Sigmoid colon (tissue), 7 donors: Measurements from ENCODE around the gene SLC6A12. TPM values are rescaled to one million over a fixed set of nuclear protein-coding genes. Genes with fewer than 3 reads are reported as not detected.

Experiments used
- DNase-seq: peaks from one replicate; pipeline ENCODE4 v3.0.0-alpha.2; 2019
- H3K27ac ChIP-seq, 4 donors: fragments of 200-600 bp; sonication (generic); one replicate each; pipeline ENCODE4 v1.5.1; 2016 to 2019; ENCODE audit warnings: mild to moderate bottlenecking in 1 of 4
- H3K27me3 ChIP-seq, 3 donors: fragments of 200-600 bp; sonication (generic); one replicate each; pipeline ENCODE4 v1.5.1; 2019; ENCODE audit warnings: mild to moderate bottlenecking in 1 of 3
- H3K36me3 ChIP-seq, 4 donors: fragments of 200-600 bp; sonication (generic); one replicate each; pipeline ENCODE4 v1.5.1; 2016 to 2019
- H3K4me1 ChIP-seq, 4 donors: fragments of 200-600 bp; sonication (generic); one replicate each; pipeline ENCODE4 v1.5.1; 2017 to 2019
- H3K4me3 ChIP-seq, 4 donors: fragments of 200-600 bp; sonication (generic); one replicate each; pipeline ENCODE4 v1.5.1; 2017 to 2019; ENCODE audit warnings: mild to moderate bottlenecking in 2 of 4, moderate library complexity in 1 of 4
- H3K9me3 ChIP-seq, 4 donors: fragments of 200-600 bp in 3 of 4; sonication (generic) in 3 of 4; one replicate each; pipeline versions ENCODE4 v1.5.1 to v1.6.1; 2013 to 2019
- CTCF ChIP-seq, 4 experiments: fragments of 450-650 bp in 3 of 4; fragments of 200-600 bp in 1 of 4; IDR thresholded peaks; one replicate each; pipeline ENCODE4 v1.5.1; 2016 to 2019; ENCODE audit warnings: antibody characterized with exemption in 4 of 4, mild to moderate bottlenecking in 3 of 4, moderate library complexity in 2 of 4
- EP300 ChIP-seq, 4 donors: sonication (generic); formaldehyde crosslinking; IDR thresholded peaks; one replicate each; pipeline ENCODE4 v1.6.1; 2017; ENCODE audit warnings: antibody characterized with exemption in 4 of 4
- POLR2A ChIP-seq, 2 donors: fragments of 450-650 bp; IDR thresholded peaks; one replicate each; pipeline ENCODE4 v1.6.1; 2016; ENCODE audit warnings: antibody characterized with exemption in 2 of 2, mild to moderate bottlenecking in 2 of 2, moderate library complexity in 2 of 2
- POLR2AphosphoS5 ChIP-seq, 4 donors: sonication (generic); formaldehyde crosslinking; IDR thresholded peaks; one replicate each; pipeline ENCODE4 v1.6.1; 2017; ENCODE audit warnings: antibody characterized with exemption in 4 of 4
- WGBS, 2 donors: extraction: QIAGEN DNeasy Blood & Tissue Kit; methylation state at CpG; one replicate each; pipeline ENCODE4 v1.1.7; 2013; 5-methylcytosine and 5-hydroxymethylcytosine counted together
- intact Hi-C: fragments of 100-400 bp; cut with DNase I; formaldehyde crosslinking; loops from one replicate; pipeline ENCODE4 v1.15.1; 2023
- polyA plus RNA-seq, 3 donors: library from polyadenylated mRNA; stranded (reverse); fragments of 200-250 nt; gene quantifications; one replicate each; pipeline ENCODE4 v1.2.3, GENCODE V29; 2013
- total RNA-seq, 4 donors: library from RNA; depleted of rRNA; stranded (reverse); fragments of >200 nt; gene quantifications; one replicate each; pipeline ENCODE4 v1.1.0, GENCODE V29; 2016
- donor health status: healthy with polysubstance abuse.
- donor health status: Bipolar disorder and iron deficiency.
- donor health status: healthy.

SLC6A12 gene
- total and polyA plus RNA-seq, 7 donors: 0.28 to 4.2 (median 2.1) TPM; not detected in 2

- H3K4me1 ChIP-seq: no peaks in the 10 kb centered on the region
- no peaks in the 10 kb centered on the region for H3K36me3 ChIP-seq
- peaks cover 0 to 26% (median 8%) of the 10 kb centered on the region in 3 donors for H3K27me3 ChIP-seq
- DNase-seq: no peak
- intact Hi-C loops: no loop called here
- H3K27ac ChIP-seq: no peak overlapping the region
- WGBS, 2 donors: 73 to 78% methylated on average over 12 of the region's 12 CpGs
- no peak for TF ChIP-seq CTCF (IDR thresholded peaks at IDR 0.05)
- TF ChIP-seq POLR2AphosphoS5 (IDR thresholded peaks at IDR 0.05): no peak
- TF ChIP-seq EP300 (IDR thresholded peaks at IDR 0.05): no peak
- no peak for TF ChIP-seq POLR2A (IDR thresholded peaks at IDR 0.05)
- no peak overlapping the region for H3K4me3 ChIP-seq
- H3K9me3 ChIP-seq: no peaks in the 10 kb centered on the region
These were observed 39.3 kb upstream of the SLC6A12 start for GRCh38 chr12:253116-253831.

GRCh38 chr12:252636-253035 is 38.7 kb upstream of the SLC6A12 start:
- Histone ChIP-seq H3K36me3 (no peaks in the 10 kb centered on the region), H3K27me3 (peaks cover 0 to 20% (median 2%) of the 10 kb centered on the region in 3 donors), H3K4me1 (no peaks in the 10 kb centered on the region), H3K27ac (no peak overlapping the region), H3K4me3 (no peak overlapping the region), H3K9me3 (peaks cover 0 to 2% (median 0%) of the 10 kb centered on the region in 4 donors)
- intact Hi-C loops: no loop called here
- TF ChIP-seq EP300 (IDR thresholded peaks at IDR 0.05) (no peak), CTCF (IDR thresholded peaks at IDR 0.05) (no peak), POLR2AphosphoS5 (IDR thresholded peaks at IDR 0.05) (no peak), POLR2A (IDR thresholded peaks at IDR 0.05) (no peak)
- WGBS, 2 donors: 27 to 42% methylated on average over 5 of the region's 5 CpGs
- DNase-seq: no peak

- no peaks in the 10 kb centered on the region for H3K36me3 ChIP-seq
- WGBS, 2 donors: 85 to 88% methylated on average over 3 of the region's 3 CpGs
- no peaks in the 10 kb centered on the region for H3K4me1 ChIP-seq
- no peak overlapping the region for H3K4me3 ChIP-seq
- no peaks in the 10 kb centered on the region for H3K27me3 ChIP-seq
- no peak for TF ChIP-seq POLR2A (IDR thresholded peaks at IDR 0.05)
- TF ChIP-seq EP300 (IDR thresholded peaks at IDR 0.05): no peak
- no peak for TF ChIP-seq CTCF (IDR thresholded peaks at IDR 0.05)
- TF ChIP-seq POLR2AphosphoS5 (IDR thresholded peaks at IDR 0.05): no peak
- H3K9me3 ChIP-seq: peaks cover 0 to 6% (median 2%) of the 10 kb centered on the region in 4 donors
- intact Hi-C loops: no loop called here
- DNase-seq: no peak
- H3K27ac ChIP-seq: no peak overlapping the region
These were observed 33.3 kb upstream of the SLC6A12 start for GRCh38 chr12:247271-247670.

GRCh38 chr12:243381-243780 is 29.4 kb upstream of the SLC6A12 start:
- Histone ChIP-seq H3K27ac (no peak overlapping the region), H3K9me3 (peaks cover 0 to 6% (median 2%) of the 10 kb centered on the region in 4 donors), H3K4me1 (no peaks in the 10 kb centered on the region), H3K27me3 (no peaks in the 10 kb centered on the region), H3K4me3 (no peak overlapping the region), H3K36me3 (no peaks in the 10 kb centered on the region)
- WGBS, 2 donors: 54 to 58% methylated on average over 4 of the region's 4 CpGs
- DNase-seq: no peak
- intact Hi-C loops: no loop called here
- TF ChIP-seq POLR2AphosphoS5 (IDR thresholded peaks at IDR 0.05): no peak
- TF ChIP-seq CTCF (IDR thresholded peaks at IDR 0.05): no peak
- no peak for TF ChIP-seq EP300 (IDR thresholded peaks at IDR 0.05)
- TF ChIP-seq POLR2A (IDR thresholded peaks at IDR 0.05): no peak
